Breast epithelium (tissue), 3 donors: Measurements from ENCODE around the gene ZNF765.

Source experiments
- CTCF ChIP-seq, 3 donors: fragments of 450-650 bp; IDR thresholded peaks; one replicate each; pipeline ENCODE4 v1.5.1; 2016 to 2017; ENCODE audit warnings: antibody characterized with exemption in 3 of 3, mild to moderate bottlenecking in 3 of 3, moderate library complexity in 3 of 3
- POLR2A ChIP-seq: fragments of 450-650 bp; IDR thresholded peaks from one replicate; pipeline ENCODE4 v1.6.1; 2016; ENCODE audit warnings: antibody characterized with exemption, mild to moderate bottlenecking, moderate library complexity
- POLR2AphosphoS5 ChIP-seq, 3 donors: sonication (generic); formaldehyde crosslinking; IDR thresholded peaks; one replicate each; pipeline ENCODE4 v1.6.1; 2017; ENCODE audit warnings: antibody characterized with exemption in 3 of 3

- TF ChIP-seq CTCF (IDR thresholded peaks at IDR 0.05) (no peak), POLR2A (no peak), POLR2AphosphoS5 (IDR thresholded peaks at IDR 0.05) (no peak)
These were observed 66.9 kb downstream of the ZNF765 start for GRCh38 chr19:53461866-53462265.
